BLaER1 (cell line): ENCODE measurements around the gene ALDH3A1.

ENCODE experiments used
- H3K27ac ChIP-seq: shearing (Covaris generic); formaldehyde crosslinking; 2 replicates; pipeline ENCODE4 v1.8.1; 2022
- H3K27me3 ChIP-seq: shearing (Covaris generic); formaldehyde crosslinking; 2 replicates; pipeline ENCODE4 v1.8.1; 2022
- H3K36me3 ChIP-seq: shearing (Covaris generic); formaldehyde crosslinking; 2 replicates; pipeline ENCODE4 v1.8.1; 2022
- H3K4me1 ChIP-seq: shearing (Covaris generic); formaldehyde crosslinking; 2 replicates; pipeline ENCODE4 v1.8.1; 2022
- H3K4me2 ChIP-seq: shearing (Covaris generic); formaldehyde crosslinking; 2 replicates; pipeline ENCODE4 v1.8.1; 2022
- H3K4me3 ChIP-seq: shearing (Covaris generic); formaldehyde crosslinking; 2 replicates; pipeline ENCODE4 v1.8.1; 2022
- H3K9ac ChIP-seq: shearing (Covaris generic); formaldehyde crosslinking; 2 replicates; pipeline ENCODE4 v1.8.1; 2022
- H3K9me3 ChIP-seq: shearing (Covaris generic); formaldehyde crosslinking; 2 replicates; pipeline ENCODE4 v1.8.1; 2022
- H4K20me1 ChIP-seq: shearing (Covaris generic); formaldehyde crosslinking; 2 replicates; pipeline ENCODE4 v1.8.1; 2022
- Cebpa-rat ChIP-seq: shearing (Covaris generic); IDR thresholded peaks from 2 replicates; pipeline ENCODE4 v1.8.1; 2022

ALDH3A1 gene

DNA sequence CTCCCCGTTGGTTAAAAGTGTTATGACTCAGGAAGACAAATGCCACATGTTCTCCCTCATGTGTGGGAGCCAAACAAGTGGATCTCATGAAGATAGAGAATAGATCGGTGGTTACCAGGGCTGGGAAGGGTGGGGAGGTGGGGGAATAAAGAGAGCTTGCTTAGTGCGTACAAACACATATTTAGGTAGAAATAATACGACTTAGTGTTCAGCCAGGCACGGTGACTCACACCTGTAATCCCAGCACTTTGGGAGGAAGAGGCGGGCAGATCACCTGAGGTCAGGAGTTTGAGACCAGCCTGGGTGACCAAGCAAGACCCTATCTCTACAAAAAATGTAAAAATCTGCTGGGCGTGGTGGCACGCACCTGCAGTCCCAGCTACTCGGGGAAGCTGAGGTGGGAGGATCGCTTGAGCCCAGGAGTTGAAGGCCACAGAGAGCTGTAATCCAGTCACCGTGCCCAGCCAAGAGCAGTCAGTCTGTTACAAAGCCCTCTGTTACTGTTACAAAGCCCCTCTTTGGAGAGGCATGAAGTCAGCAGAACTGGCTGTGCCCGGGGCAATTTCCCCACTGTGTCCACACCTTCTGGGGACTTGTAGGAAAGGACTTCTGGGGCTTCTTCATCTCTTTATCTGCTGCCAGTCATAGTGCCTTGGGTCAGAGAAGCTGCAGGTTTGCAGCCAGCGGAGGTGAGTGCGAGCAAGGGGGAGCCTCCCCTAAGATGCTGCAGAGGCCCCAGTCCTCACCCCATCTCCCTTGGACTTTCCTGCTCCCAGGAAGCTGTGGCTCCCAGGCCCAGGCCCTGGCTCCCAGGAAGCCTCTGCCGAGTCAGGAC lies 4.3 kb upstream of the ALDH3A1 start:
- no peaks in the 10 kb centered on the region for H3K36me3 ChIP-seq
- H3K4me2 ChIP-seq: no peak overlapping the region
- H3K9me3 ChIP-seq: no peaks in the 10 kb centered on the region
- H3K4me1 ChIP-seq: no peaks in the 10 kb centered on the region
- H4K20me1 ChIP-seq: no peaks in the 10 kb centered on the region
- TF ChIP-seq Cebpa-rat: no peak
- no peak overlapping the region for H3K4me3 ChIP-seq
- no peaks in the 10 kb centered on the region for H3K27me3 ChIP-seq
- H3K9ac ChIP-seq: no peak overlapping the region
- no peak overlapping the region for H3K27ac ChIP-seq

DNA sequence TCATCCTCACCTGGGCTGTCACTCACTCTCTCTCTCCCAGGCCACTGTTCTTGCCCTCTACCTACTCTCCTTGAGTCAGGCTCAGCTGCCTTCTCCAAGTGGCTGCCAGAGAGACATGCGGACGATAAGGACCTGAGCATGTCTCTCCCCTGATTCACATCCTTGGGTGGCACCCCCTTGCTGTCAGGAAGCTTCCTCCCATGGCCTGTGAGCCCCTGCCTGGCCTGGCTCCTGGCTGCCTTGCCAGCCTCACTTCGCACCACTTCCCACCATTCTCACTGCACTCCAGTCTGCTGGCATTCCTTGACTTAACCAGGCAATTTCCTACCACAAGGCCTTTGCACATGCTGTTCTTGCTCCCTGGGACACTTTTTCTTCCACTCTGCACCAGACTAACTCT lies 2.7 kb upstream of the ALDH3A1 start:
- TF ChIP-seq Cebpa-rat: no peak
- no peak overlapping the region for H3K4me3 ChIP-seq
- no peaks in the 10 kb centered on the region for H4K20me1 ChIP-seq
- no peak overlapping the region for H3K4me2 ChIP-seq
- H3K27me3 ChIP-seq: no peaks in the 10 kb centered on the region
- no peak overlapping the region for H3K9ac ChIP-seq
- no peak overlapping the region for H3K27ac ChIP-seq
- H3K9me3 ChIP-seq: no peaks in the 10 kb centered on the region
- no peaks in the 10 kb centered on the region for H3K36me3 ChIP-seq
- no peaks in the 10 kb centered on the region for H3K4me1 ChIP-seq

DNA sequence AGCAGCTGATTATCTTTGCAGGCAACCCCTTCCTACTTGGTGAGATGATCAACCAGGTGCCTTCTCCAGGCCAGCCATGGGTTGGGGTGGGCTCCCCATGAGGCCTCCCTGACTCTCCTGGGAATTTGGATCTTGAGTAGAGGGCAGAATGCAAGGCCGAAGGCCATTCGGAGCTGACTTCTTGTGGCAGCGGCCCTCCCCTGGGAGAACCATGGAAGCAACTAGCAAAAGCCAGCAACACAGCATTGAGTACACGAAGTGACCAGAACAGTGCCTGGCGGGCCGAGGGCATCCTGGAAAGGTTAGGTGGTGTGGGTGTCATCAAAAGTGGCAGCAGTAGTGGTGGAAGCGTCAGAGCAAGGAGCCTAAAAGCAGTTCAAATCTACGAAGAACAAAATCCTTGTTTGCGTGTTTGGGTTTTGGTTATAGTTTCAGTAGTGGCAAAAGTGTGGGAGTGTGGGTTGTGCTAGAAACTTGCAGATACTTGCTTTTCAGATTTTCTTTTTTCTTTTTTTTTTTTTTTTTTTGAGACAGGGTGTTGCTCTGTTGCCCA lies 2.0 kb upstream of the ALDH3A1 start:
- no peak overlapping the region for H3K4me2 ChIP-seq
- H3K36me3 ChIP-seq: no peaks in the 10 kb centered on the region
- H3K9me3 ChIP-seq: no peaks in the 10 kb centered on the region
- no peak overlapping the region for H3K4me3 ChIP-seq
- no peak overlapping the region for H3K27ac ChIP-seq
- no peaks in the 10 kb centered on the region for H4K20me1 ChIP-seq
- H3K9ac ChIP-seq: no peak overlapping the region
- no peaks in the 10 kb centered on the region for H3K27me3 ChIP-seq
- TF ChIP-seq Cebpa-rat: no peak
- peaks cover 3% of the 10 kb centered on the region; the same call in 1 of the 2 replicates for H3K4me1 ChIP-seq

DNA sequence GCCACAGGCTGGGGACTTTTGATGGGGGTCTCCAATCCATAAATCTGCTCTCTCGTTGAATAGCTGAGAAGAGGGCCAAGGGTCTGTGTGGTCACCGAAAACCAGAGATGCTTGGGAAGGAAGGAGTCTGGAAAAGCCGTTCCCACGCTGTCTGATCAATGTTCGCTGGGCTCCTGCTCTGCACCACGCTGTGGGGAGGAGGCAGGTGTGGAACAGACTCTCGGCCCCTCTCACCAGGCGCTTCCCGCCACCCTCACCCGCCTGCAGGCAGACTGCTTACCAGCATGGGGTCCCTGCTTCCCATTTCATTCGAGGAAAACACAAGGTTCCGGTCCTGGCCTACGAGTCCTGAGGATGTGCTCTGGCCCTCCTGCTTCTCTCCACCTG lies 702 bp upstream of the ALDH3A1 start:
- Histone ChIP-seq H3K4me3 (no peak overlapping the region), H3K9me3 (no peaks in the 10 kb centered on the region), H3K36me3 (no peaks in the 10 kb centered on the region), H3K4me1 (peaks cover 10% of the 10 kb centered on the region; the same call in 1 of the 2 replicates), H3K27ac (no peak overlapping the region), H4K20me1 (no peaks in the 10 kb centered on the region), H3K27me3 (no peaks in the 10 kb centered on the region), H3K9ac (no peak overlapping the region), H3K4me2 (no peak overlapping the region)
- TF ChIP-seq Cebpa-rat: no peak

DNA sequence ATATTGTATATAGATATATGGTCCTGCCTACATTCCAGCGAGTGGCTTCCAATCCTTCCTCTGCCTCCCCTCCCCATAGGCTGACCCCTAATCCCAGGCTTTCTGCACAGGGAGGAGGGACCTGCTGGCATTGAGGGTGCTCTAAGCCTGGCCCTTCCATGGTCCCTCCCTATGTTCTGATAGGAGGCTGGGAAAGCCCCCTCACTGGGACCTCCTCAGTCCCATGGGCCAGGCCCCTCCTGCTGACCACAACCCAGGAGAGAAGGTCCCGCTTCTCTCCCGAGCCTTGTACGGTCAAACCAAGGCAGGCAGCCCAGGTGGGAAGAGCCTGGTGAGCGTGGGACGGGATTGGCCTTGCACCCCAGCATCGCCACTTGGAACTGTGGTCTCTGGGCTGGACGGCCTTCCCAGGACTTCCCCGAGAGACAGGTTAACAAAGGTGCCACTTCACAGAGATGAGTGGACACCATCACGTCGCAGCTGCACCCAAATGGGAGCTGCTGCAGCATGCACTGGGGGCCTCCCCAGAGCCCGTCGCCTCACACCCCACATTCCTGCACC lies 859 bp downstream of the ALDH3A1 start:
- H3K4me1 ChIP-seq: peaks cover 10% of the 10 kb centered on the region; the same call in 1 of the 2 replicates
- H3K4me3 ChIP-seq: no peak overlapping the region
- no peaks in the 10 kb centered on the region for H4K20me1 ChIP-seq
- no peaks in the 10 kb centered on the region for H3K36me3 ChIP-seq
- no peaks in the 10 kb centered on the region for H3K27me3 ChIP-seq
- no peak overlapping the region for H3K27ac ChIP-seq
- no peak overlapping the region for H3K4me2 ChIP-seq
- no peak overlapping the region for H3K9ac ChIP-seq
- no peak for TF ChIP-seq Cebpa-rat
- H3K9me3 ChIP-seq: no peaks in the 10 kb centered on the region

DNA sequence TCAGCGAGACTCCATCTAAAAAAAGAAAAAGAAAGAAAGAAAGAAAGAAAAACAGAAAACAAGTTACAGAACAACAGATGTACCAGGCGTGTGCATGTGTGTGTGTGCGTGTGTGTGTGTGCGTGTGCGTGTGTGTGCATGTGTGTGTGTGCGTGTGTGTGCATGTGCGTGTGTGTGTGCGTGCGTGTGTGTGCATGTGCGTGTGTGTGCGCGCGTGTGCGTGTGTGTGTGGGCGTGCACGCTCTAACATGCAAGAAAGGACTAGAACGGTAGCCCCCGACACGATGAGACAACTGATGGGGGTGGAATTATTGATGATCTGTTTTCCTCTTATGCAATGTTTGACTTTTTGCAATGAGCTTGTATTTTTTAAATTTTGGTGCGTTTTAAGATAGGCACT lies 1.6 kb downstream of the ALDH3A1 start:
- no peak overlapping the region for H3K4me2 ChIP-seq
- TF ChIP-seq Cebpa-rat: no peak
- H3K27me3 ChIP-seq: no peaks in the 10 kb centered on the region
- no peaks in the 10 kb centered on the region for H4K20me1 ChIP-seq
- H3K4me3 ChIP-seq: no peak overlapping the region
- peaks cover 10% of the 10 kb centered on the region; the same call in 1 of the 2 replicates for H3K4me1 ChIP-seq
- H3K27ac ChIP-seq: no peak overlapping the region
- no peaks in the 10 kb centered on the region for H3K9me3 ChIP-seq
- H3K9ac ChIP-seq: no peak overlapping the region
- no peaks in the 10 kb centered on the region for H3K36me3 ChIP-seq

DNA sequence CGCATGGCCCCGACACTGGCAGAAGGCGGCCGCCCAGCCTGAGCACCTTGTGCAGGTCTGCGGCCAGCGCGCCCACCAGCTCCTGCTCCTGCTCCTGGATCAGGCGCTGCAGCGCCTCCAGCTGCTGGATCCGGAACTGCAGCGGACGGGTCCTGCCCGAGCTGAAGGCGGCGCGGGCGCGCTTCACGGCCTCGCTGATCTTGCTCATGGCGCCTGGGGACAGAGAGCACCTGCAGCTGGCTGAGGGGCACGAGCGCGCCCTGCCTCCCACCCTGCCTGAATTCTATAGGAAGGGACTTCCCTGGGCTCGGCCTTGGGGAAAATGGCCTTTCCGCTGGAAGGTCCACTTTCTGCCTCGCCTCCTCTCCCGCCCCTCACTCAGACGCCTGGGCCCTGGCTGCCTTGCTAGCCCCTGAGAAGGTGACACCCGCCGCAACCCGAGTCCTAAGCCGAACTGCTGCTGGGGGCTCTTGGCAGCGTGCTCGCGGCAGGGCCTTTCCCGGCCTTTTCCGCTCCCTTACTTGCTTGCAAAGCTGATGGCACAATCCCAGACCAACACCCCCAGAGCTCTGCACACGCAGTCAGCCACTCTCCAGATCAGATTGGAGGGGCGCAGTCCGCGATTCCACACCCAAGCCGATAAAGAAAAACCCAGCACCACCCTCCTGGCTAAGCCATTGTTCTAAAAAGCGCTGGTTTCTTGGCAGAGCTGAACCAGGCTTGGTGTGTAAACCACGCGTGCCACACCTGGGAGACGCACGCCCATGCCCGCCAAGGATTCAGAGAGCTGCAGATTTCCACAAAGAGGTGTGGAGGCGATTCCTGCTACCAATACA lies 3.0 kb downstream of the ALDH3A1 start:
- Histone ChIP-seq H3K36me3 (no peaks in the 10 kb centered on the region), H3K9me3 (no peaks in the 10 kb centered on the region), H3K27me3 (no peaks in the 10 kb centered on the region), H3K9ac (no peak overlapping the region; the same call in 1 of the 2 replicates), H3K27ac (no peak overlapping the region), H3K4me3 (peak overlapping the region; percentile 68), H3K4me2 (peak overlapping the region; percentile 91), H4K20me1 (no peaks in the 10 kb centered on the region), H3K4me1 (peaks cover 10% of the 10 kb centered on the region; the same call in 1 of the 2 replicates)
- no peak for TF ChIP-seq Cebpa-rat

DNA sequence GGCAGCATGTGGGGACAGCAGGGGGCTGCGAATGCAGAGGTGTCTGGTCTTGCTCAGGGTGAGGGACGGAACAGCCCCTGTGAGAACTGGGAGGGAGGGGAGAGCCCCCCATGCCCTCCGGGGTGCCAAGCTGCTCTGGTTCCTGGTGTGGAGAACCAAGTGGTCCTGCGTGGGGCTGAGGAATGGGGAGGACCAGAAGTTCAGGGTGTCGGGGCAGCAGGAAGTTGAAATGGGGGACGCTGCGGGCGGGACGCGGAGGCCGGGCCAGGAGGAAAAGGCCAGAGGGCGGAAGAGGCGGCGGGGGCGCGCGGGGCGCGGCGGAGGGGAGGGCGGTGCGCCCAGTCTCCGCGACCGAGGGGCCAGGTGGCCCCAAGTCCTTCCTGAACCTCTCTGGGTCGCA lies 3.6 kb downstream of the ALDH3A1 start:
- no peaks in the 10 kb centered on the region for H3K36me3 ChIP-seq
- H3K27ac ChIP-seq: peak overlapping the region; percentile 70
- no peaks in the 10 kb centered on the region for H4K20me1 ChIP-seq
- no peak for TF ChIP-seq Cebpa-rat
- H3K9ac ChIP-seq: peak overlapping the region; percentile 76
- no peaks in the 10 kb centered on the region for H3K9me3 ChIP-seq
- H3K4me3 ChIP-seq: peak overlapping the region; percentile 68
- H3K4me2 ChIP-seq: peak overlapping the region; percentile 91
- H3K4me1 ChIP-seq: peaks cover 10% of the 10 kb centered on the region; the same call in 1 of the 2 replicates
- H3K27me3 ChIP-seq: no peaks in the 10 kb centered on the region
